KMS-11 (cell line): Measurements from ENCODE around the gene PHB1.

ENCODE experiments used
- H2AFZ ChIP-seq: fragments of 200-600 bp; sonication (generic); 2 replicates; pipeline ENCODE4 v1.6.1; 2016; ENCODE audit warnings: antibody characterized with exemption, mixed run types, low read depth
- H3K27ac ChIP-seq: fragments of 200-600 bp; sonication (generic); 2 replicates; pipeline ENCODE4 v1.6.1; 2016; ENCODE audit warnings: mild to moderate bottlenecking, mixed run types
- H3K27me3 ChIP-seq: fragments of 200-600 bp; sonication (generic); 2 replicates; pipeline ENCODE4 v1.6.1; 2017; ENCODE audit warnings: mild to moderate bottlenecking, low read depth, mixed run types, moderate library complexity; ENCODE audit not compliant: insufficient read depth
- H3K36me3 ChIP-seq: fragments of 200-600 bp; sonication (generic); 2 replicates; pipeline ENCODE4 v1.6.1; 2017; ENCODE audit warnings: mild to moderate bottlenecking, mixed run types; ENCODE audit not compliant: insufficient read depth
- H3K4me1 ChIP-seq: fragments of 200-600 bp; sonication (generic); 2 replicates; pipeline ENCODE4 v1.6.1; 2016; ENCODE audit warnings: mild to moderate bottlenecking, low read depth, mixed run types; ENCODE audit not compliant: poor library complexity, severe bottlenecking
- H3K4me2 ChIP-seq: fragments of 200-600 bp; sonication (generic); 2 replicates; pipeline ENCODE4 v1.7.0; 2016; ENCODE audit warnings: mild to moderate bottlenecking, mixed run types
- H3K4me3 ChIP-seq: fragments of 200-600 bp; sonication (generic); IDR thresholded peaks from 2 replicates; pipeline ENCODE4 v1.6.1; 2017; ENCODE audit warnings: low read depth, low read length, mixed read lengths; ENCODE audit not compliant: insufficient read depth
- H3K79me2 ChIP-seq: fragments of 200-600 bp; sonication (generic); 2 replicates; pipeline ENCODE4 v1.6.1; 2016; ENCODE audit warnings: low read depth, mixed run types; ENCODE audit not compliant: insufficient read depth
- H3K9ac ChIP-seq: fragments of 200-600 bp; sonication (generic); 2 replicates; pipeline ENCODE4 v1.6.1; 2016; ENCODE audit warnings: mild to moderate bottlenecking, mixed run types
- H4K20me1 ChIP-seq: fragments of 200-600 bp; sonication (generic); 2 replicates; pipeline ENCODE4 v1.6.1; 2016; ENCODE audit warnings: mild to moderate bottlenecking, mixed run types; ENCODE audit not compliant: insufficient read depth
- TF ChIP-seq, protein P1 (sequence below): fragments of 200-600 bp; sonication (generic); conservative IDR thresholded peaks from 2 replicates; pipeline ENCODE4 v1.6.1; 2017; ENCODE audit warnings: low read depth, mild to moderate bottlenecking, antibody characterized with exemption, low read length, moderate library complexity, mixed read lengths

Gene PHB1

DNA sequence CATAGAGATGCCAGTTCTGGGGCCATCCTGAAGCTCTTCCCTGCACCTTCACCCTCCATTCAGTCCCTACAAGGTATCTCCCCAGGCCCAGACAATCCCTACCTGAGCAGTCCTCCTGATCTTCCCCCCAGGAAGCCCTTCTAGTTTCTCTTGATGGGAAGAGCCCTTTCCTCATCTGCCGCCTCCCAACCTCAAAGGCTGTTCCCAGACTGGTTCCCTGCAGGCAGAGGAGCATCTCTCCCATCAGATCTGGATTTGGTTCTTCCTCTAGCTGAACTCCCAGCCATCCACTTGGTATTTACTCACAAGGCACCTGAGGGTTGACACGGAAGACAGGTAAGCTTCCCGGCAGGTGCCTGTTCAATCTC lies 24.6 kb upstream of the PHB1 start:
- Histone ChIP-seq H3K79me2 (no peaks in the 10 kb centered on the region), H3K4me3 (no peak overlapping the region), H3K4me1 (no peaks in the 10 kb centered on the region), H2AFZ (no peak overlapping the region), H3K9ac (no peak overlapping the region), H4K20me1 (no peaks in the 10 kb centered on the region), H3K4me2 (no peak overlapping the region), H3K36me3 (no peaks in the 10 kb centered on the region), H3K27me3 (peaks cover 83% of the 10 kb centered on the region), H3K27ac (no peak overlapping the region)
- TF ChIP-seq, protein P1, sequence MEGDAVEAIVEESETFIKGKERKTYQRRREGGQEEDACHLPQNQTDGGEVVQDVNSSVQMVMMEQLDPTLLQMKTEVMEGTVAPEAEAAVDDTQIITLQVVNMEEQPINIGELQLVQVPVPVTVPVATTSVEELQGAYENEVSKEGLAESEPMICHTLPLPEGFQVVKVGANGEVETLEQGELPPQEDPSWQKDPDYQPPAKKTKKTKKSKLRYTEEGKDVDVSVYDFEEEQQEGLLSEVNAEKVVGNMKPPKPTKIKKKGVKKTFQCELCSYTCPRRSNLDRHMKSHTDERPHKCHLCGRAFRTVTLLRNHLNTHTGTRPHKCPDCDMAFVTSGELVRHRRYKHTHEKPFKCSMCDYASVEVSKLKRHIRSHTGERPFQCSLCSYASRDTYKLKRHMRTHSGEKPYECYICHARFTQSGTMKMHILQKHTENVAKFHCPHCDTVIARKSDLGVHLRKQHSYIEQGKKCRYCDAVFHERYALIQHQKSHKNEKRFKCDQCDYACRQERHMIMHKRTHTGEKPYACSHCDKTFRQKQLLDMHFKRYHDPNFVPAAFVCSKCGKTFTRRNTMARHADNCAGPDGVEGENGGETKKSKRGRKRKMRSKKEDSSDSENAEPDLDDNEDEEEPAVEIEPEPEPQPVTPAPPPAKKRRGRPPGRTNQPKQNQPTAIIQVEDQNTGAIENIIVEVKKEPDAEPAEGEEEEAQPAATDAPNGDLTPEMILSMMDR, result no peak

DNA sequence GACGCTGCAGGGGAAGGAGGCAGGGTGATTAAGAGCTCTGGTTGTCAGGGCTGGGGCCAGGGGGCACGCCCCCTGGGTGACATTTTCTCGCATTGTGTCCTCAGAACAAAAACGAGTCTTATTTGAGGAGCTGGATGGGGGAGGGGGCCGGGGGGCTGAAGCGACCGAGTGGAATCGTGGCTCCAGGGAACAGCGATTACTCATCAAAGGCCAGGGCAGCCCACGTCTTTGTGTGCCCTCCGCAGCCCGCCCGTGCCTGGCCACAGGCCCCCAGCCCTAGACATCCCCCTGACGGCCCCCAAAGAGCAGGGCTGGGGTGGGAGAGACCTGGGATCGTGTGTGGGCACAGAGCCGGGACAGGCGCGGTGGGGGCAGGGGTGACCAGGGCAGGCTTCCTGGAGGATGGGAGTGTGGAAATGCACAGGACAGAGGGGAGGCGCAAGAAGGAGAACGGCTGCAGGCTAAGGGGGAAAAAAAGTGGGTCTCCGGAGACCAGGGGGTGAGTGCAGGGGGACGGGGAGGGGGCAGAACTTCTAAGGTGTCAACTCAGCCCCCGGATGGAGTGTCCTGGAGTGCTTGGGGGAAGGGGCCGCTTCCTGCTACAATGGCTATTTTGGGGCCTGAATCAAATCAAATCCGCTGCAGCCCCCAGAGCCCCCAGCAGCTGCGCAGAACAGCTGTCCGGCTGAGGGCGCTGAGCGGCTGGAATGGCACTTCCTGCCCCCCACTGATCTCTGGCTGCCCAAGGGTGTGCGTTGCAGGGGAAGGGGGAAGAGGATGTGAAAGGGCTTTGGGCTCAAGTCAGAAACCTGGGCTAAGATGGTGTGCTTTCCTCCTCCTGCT lies 24.0 kb upstream of the PHB1 start:
- no peak overlapping the region for H3K4me3 ChIP-seq
- no peak overlapping the region for H3K4me2 ChIP-seq
- no peaks in the 10 kb centered on the region for H3K4me1 ChIP-seq
- H3K79me2 ChIP-seq, result no peaks in the 10 kb centered on the region
- H3K36me3 ChIP-seq, result no peaks in the 10 kb centered on the region
- no peak overlapping the region for H3K9ac ChIP-seq
- no peak overlapping the region for H3K27ac ChIP-seq
- TF ChIP-seq, protein P1, result no peak
- H4K20me1 ChIP-seq, result no peaks in the 10 kb centered on the region
- peaks cover 76% of the 10 kb centered on the region for H3K27me3 ChIP-seq
- H2AFZ ChIP-seq, result no peak overlapping the region

DNA sequence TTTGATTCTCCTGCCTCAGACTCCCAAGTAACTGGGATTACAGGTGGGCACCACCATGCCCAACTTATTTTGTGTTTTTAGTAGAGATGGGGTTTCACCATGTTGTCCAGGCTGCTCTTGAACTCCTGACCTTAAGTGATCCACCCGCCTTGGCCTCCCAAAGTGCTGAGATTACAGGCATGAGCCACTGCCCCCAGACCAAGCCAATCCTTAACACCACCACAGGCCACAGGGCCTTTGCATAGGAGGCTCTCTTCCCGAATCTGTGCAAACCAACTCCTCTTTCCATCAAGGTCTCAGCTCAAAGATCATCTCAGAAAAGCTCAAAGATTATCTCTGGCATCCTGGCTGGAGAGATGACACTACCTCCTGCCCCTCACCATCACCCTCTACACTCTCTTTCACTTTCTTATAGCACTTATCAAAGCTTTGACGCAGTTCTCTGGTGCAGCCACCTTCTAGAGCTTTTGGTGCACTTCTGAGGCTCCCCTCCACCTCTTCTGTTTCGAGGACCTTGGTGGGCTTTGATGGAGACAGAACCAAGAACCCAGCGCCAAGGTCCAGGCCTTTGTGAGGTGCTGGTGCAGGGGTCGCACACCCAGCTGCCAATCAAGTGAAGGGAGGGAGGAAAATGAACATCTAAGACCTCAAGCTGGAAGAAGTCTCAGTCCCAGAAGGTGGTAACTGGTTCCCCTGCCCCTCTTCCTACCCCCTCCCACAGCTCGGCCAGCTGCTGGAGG lies 23.2 kb upstream of the PHB1 start:
- no peak overlapping the region for H3K4me3 ChIP-seq

DNA sequence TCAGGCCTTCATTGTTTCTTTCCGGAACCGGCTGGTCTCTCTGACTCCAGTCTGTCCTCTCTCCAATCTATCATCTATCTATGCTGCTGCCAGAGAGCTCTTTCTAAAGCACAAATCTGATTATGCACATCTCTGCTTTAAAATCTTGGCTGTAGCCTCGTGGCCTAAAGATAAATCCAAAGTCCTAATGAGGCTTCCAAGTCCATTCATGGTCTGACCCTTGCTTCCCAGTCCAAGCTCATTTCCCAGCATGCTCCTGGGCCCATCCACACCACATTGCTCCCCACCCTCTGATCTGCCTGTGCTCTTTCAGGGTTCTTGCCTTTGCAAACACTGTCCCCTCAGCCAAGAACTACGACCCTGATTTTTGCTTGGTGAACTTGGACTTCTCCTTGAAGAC lies 21.5 kb upstream of the PHB1 start:
- no peaks in the 10 kb centered on the region for H3K36me3 ChIP-seq
- no peak overlapping the region for H3K27ac ChIP-seq
- peaks cover 67% of the 10 kb centered on the region for H3K27me3 ChIP-seq
- TF ChIP-seq, protein P1, result no peak
- H3K79me2 ChIP-seq, result no peaks in the 10 kb centered on the region
- H3K4me3 ChIP-seq, result no peak overlapping the region
- H3K4me1 ChIP-seq, result no peaks in the 10 kb centered on the region
- H3K4me2 ChIP-seq, result no peak overlapping the region
- no peak overlapping the region for H3K9ac ChIP-seq
- H4K20me1 ChIP-seq, result no peaks in the 10 kb centered on the region
- H2AFZ ChIP-seq, result no peak overlapping the region

More for the DNA sequence above, 23.2 kb upstream of the PHB1 start:
- Histone ChIP-seq H3K36me3 (no peaks in the 10 kb centered on the region), H2AFZ (no peak overlapping the region), H3K27me3 (peaks cover 72% of the 10 kb centered on the region), H3K27ac (no peak overlapping the region), H4K20me1 (no peaks in the 10 kb centered on the region), H3K9ac (no peak overlapping the region), H3K79me2 (no peaks in the 10 kb centered on the region), H3K4me1 (no peaks in the 10 kb centered on the region), H3K4me2 (no peak overlapping the region)
- TF ChIP-seq, protein P1, result no peak
